ENCODE measurements around the gene RGS12.

DNA sequence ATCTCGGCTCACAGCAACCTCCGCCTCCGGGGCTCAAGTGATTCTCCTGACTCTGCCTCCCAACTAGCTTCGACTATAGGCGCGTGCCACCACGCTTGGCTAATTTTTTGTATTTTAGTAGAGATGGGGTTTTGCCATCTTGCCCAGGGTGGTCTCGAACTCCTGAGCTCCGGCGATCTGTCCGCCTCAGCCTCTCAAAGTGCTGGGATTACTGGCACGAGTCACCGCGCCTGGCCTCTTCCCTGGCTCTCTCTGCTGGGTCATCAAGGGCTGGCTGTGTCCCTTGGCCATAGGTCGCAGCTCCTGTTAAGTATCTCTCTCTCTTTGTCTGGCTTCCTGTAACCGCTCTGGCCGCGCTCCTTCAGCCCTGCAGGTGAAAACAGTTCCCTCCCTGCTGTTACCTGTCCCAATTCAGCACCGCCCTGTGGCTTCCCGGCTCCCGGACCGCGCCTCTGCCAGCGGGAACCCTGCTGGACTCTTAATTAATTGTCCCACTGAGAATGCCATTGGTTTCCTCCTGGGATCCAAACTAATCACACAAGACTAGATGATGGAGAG, 1.3 kb upstream of the RGS12 start:
- TF ChIP-seq, protein P1, sequence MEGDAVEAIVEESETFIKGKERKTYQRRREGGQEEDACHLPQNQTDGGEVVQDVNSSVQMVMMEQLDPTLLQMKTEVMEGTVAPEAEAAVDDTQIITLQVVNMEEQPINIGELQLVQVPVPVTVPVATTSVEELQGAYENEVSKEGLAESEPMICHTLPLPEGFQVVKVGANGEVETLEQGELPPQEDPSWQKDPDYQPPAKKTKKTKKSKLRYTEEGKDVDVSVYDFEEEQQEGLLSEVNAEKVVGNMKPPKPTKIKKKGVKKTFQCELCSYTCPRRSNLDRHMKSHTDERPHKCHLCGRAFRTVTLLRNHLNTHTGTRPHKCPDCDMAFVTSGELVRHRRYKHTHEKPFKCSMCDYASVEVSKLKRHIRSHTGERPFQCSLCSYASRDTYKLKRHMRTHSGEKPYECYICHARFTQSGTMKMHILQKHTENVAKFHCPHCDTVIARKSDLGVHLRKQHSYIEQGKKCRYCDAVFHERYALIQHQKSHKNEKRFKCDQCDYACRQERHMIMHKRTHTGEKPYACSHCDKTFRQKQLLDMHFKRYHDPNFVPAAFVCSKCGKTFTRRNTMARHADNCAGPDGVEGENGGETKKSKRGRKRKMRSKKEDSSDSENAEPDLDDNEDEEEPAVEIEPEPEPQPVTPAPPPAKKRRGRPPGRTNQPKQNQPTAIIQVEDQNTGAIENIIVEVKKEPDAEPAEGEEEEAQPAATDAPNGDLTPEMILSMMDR (IDR thresholded peaks at IDR 0.05; ENCODE audit: insufficient read depth, low read depth, low read length), result no peak
- no peak for TF ChIP-seq EZH2 (IDR thresholded peaks at IDR 0.05; ENCODE audit: insufficient read depth, low read length)
